AG10803 (cell line): ENCODE measurements around the gene MGAT5.

Experiments used
- DNase-seq: peaks from one replicate; pipeline ENCODE4 v3.0.0; 2010; ENCODE audit warnings: low read depth
- H3K4me3 ChIP-seq: 2 replicates; pipeline ENCODE4 v1.5.1; 2011; ENCODE audit warnings: mild to moderate bottlenecking, low read length, control low read depth
- CTCF ChIP-seq: conservative IDR thresholded peaks from 2 replicates; pipeline ENCODE4 v1.5.1; 2011; ENCODE audit warnings: mild to moderate bottlenecking, low read length, control low read depth, inconsistent platforms

Gene MGAT5

GRCh38 chr2:134280726-134281125 is 26.9 kb downstream of the MGAT5 start:
- no peak for DNase-seq
- H3K4me3 ChIP-seq: no peak overlapping the region
- TF ChIP-seq CTCF: no peak

GRCh38 chr2:134281815-134282419 is 28.0 kb downstream of the MGAT5 start:
- DNase-seq: no peak
- H3K4me3 ChIP-seq: no peak overlapping the region
- TF ChIP-seq CTCF: no peak

GRCh38 chr2:134282629-134283400 is 28.9 kb downstream of the MGAT5 start:
- DNase-seq: no peak
- no peak overlapping the region for H3K4me3 ChIP-seq
- no peak for TF ChIP-seq CTCF

- no peak for TF ChIP-seq CTCF
- no peak overlapping the region for H3K4me3 ChIP-seq
- no peak for DNase-seq
These were observed 29.8 kb downstream of the MGAT5 start for GRCh38 chr2:134283661-134284060.

GRCh38 chr2:134284119-134284670 is 30.3 kb downstream of the MGAT5 start:
- no peak for TF ChIP-seq CTCF
- DNase-seq: peak; percentile 69
- no peak overlapping the region for H3K4me3 ChIP-seq

GRCh38 chr2:134287323-134287722 is 33.5 kb downstream of the MGAT5 start:
- TF ChIP-seq CTCF: no peak
- no peak for DNase-seq
- H3K4me3 ChIP-seq: no peak overlapping the region

- DNase-seq: no peak
- no peak overlapping the region for H3K4me3 ChIP-seq
- no peak for TF ChIP-seq CTCF
These were observed 34.9 kb downstream of the MGAT5 start for GRCh38 chr2:134288814-134289213.
